Mucosa of descending colon (tissue), 3 donors: Measurements from ENCODE around the gene TEX54. TPM values are rescaled to one million over a fixed set of nuclear protein-coding genes. Genes with fewer than 3 reads are reported as not detected.

Experiments
- ATAC-seq: fragments of 200-7000 bp; cut with Tn5 transposase; one replicate; pipeline ENCODE4 v1.9.1; 2020; ENCODE audit warnings: mild to moderate bottlenecking, moderate library complexity
- DNase-seq, 3 donors: peaks; one replicate each; pipeline ENCODE4 v3.0.0-alpha.2; 2020
- H3K36me3 ChIP-seq: fragments of 200-600 bp; one replicate; pipeline ENCODE4 v1.8.0; 2021; ENCODE audit warnings: low read depth, mild to moderate bottlenecking
- H3K4me1 ChIP-seq: fragments of 200-600 bp; one replicate; pipeline ENCODE4 v1.8.0; 2021; ENCODE audit warnings: low read depth, mild to moderate bottlenecking
- H3K4me3 ChIP-seq: fragments of 200-600 bp; one replicate; pipeline ENCODE4 v1.8.0; 2021; ENCODE audit warnings: mild to moderate bottlenecking
- H3K9me3 ChIP-seq: fragments of 200-600 bp; one replicate; pipeline ENCODE4 v1.8.0; 2021; ENCODE audit warnings: mild to moderate bottlenecking
- CTCF ChIP-seq: fragments of 200-600 bp; IDR thresholded peaks from one replicate; pipeline ENCODE4 v1.8.0; 2022; ENCODE audit warnings: antibody characterized with exemption, mild to moderate bottlenecking
- intact Hi-C, 2 donors: fragments of 100-400 bp; cut with DNase I in 1 of 2; cut with micrococcal nuclease in 1 of 2; formaldehyde crosslinking; loops; one replicate each; pipeline versions ENCODE4 v1.11.0 to v1.11.1; 2022; cut with DNase I, micrococcal nuclease
- microRNA-seq: library from miRNA; unstranded; fragments of <30 nt; microRNA quantifications from one replicate; pipeline ENCODE4, GENCODE V29; 2019
- total RNA-seq, 3 donors: library from RNA; stranded (reverse); fragmentation: NEBNext Ultra II Directional in 2 of 3; extraction: Animal tissue kit (Norgen Biotek cat#: 25700) in 2 of 3; gene quantifications; one replicate each; pipeline versions ENCODE4 v1.2.1 to v1.2.4, GENCODE V29; 2021 to 2023
- donor health status: DM: no; HTN: no; CAD: no; lungs with moderate emphysema.
- donor health status: DM: no; HTN: no; CAD: no.
- donor health status: DM: no; HTN: yes; CAD: no.

TEX54 gene
- total RNA-seq, 3 donors from 2014 or later = not detected

- no peak for ATAC-seq
- TF ChIP-seq CTCF = no peak
- no peaks in the 10 kb centered on the region for H3K9me3 ChIP-seq
- H3K4me3 ChIP-seq = no peak overlapping the region
- H3K4me1 ChIP-seq = peaks cover 38% of the 10 kb centered on the region
- peak in 1 of 3 donors; percentile 28 for DNase-seq
- H3K36me3 ChIP-seq = peaks cover 3% of the 10 kb centered on the region
- intact Hi-C loops = no loop called here
Observed at GRCh38 chr11:62788991-62789390, 43.6 kb downstream of the TEX54 start.

- DNase-seq (peak; percentile 96 to 100 (median 98)), ATAC-seq (peak; percentile 87)
- Histone ChIP-seq H3K4me3 (peak within 1 kb of the TSS; percentile 98), H3K4me1 (peaks cover 35% of the 10 kb centered on the region), H3K36me3 (no peaks in the 10 kb centered on the region), H3K9me3 (no peaks in the 10 kb centered on the region)
- intact Hi-C loops = loop anchor here in 1 of 2 donors (2.0 kb wide), 1 partner anchor 76 kb away; no protein-coding TSS in a partner anchor
- TF ChIP-seq CTCF = peak; percentile 44
Observed at GRCh38 chr11:62787005-62787759, 45.5 kb downstream of the TEX54 start, which contains the start of gene TMEM179B. Gene TMEM179B, plus strand, starts transcription at chr11:62787402. Its CDS starts 30 bp downstream, at chr11:62787432.

DNA sequence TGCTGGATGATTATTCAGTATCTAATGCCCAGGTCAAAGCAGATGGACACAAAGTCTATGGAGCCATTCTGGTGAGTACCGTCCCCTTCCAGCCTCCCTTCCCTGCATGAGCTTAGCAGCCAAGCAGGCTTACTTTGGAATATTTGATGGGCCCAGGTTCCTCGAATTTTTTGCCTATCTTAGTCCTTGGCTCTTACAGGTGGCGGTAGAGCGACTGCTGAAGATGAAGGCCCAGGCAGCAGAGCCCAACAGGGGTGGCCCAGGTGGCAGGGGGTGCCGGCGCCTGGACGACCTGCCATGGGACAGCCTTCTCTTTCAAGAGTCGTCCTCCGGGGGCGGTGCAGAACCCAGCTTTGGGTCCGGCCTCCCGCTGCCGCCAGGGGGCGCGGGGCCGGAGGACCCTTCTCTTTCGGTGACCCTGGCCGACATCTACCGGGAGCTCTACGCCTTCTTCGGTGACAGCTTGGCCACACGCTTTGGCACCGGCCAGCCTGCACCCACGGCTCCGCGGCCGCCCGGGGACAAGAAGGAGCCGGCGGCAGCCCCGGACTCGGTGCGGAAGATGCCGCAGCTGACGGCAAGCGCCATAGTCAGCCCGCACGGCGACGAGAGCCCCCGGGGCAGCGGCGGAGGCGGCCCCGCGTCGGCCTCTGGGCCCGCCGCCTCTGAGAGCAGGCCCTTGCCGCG is 46.2 kb downstream of the TEX54 start:
- H3K9me3 ChIP-seq = no peaks in the 10 kb centered on the region
- ATAC-seq (peak; percentile 84), DNase-seq (peak; percentile 92 to 93 (median 93))
- intact Hi-C loops = loop anchor here in 1 of 2 donors (2.0 kb wide), 1 partner anchor 76 kb away; no protein-coding TSS in a partner anchor
- peaks cover 32% of the 10 kb centered on the region for H3K4me1 ChIP-seq
- peak; percentile 95 for TF ChIP-seq CTCF
- peak overlapping the region; percentile 98 for H3K4me3 ChIP-seq
- no peaks in the 10 kb centered on the region for H3K36me3 ChIP-seq

DNA sequence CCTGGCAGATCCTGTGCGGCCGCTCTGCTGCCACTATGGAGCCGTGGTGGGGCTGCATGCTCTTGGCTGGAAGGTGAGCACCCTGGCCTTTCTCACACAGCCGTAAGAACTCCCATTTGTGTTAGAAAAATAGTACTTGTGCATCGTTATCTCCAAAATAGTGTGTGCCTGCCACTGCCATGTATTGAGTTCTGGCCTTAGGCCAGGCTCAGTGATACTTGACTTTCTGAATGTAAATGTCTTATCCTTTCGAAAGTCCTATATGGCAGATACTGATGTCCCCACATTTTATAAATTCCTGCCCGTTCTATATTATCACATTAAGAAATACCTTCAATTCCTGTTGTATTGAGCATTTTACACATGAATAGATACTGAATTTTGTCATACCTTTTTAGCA is 49.9 kb downstream of the TEX54 start:
- Histone ChIP-seq H3K36me3 (no peaks in the 10 kb centered on the region), H3K9me3 (no peaks in the 10 kb centered on the region), H3K4me3 (no peak overlapping the region), H3K4me1 (peaks cover 9% of the 10 kb centered on the region)
- no peak for DNase-seq
- intact Hi-C loops = no loop called here
- no peak for TF ChIP-seq CTCF
- ATAC-seq = no peak

Small RNA genes within 50 kb of the gene (microRNA-seq; reads per million reads assigned to microRNA genes)
- gene MIR6514 (0.70 reads per million), gene MIR6748 (not detected)

Other genes starting within 250 kb of the TEX54 start
- 10 to 100 TPM; 11.9 to 19.8 (median 13.3) TPM for gene TUT1, start 241.3 kb downstream of the TEX54 start, total RNA-seq
- gene MTA2, start 231.0 kb downstream of the TEX54 start, total RNA-seq = 10 to 100 TPM; 70.7 to 92.1 (median 89.6) TPM
- gene EML3, start 220.1 kb downstream of the TEX54 start, total RNA-seq = 10 to 100 TPM; 54.6 to 57.7 (median 57.7) TPM
- 10 to 100 TPM in 1 of 3 donors, 1 to 10 TPM in 2; 2.7 to 11.9 (median 3.8) TPM for gene ROM1, start 219.6 kb downstream of the TEX54 start, total RNA-seq
- gene B3GAT3, start 210.9 kb downstream of the TEX54 start, total RNA-seq = 10 to 100 TPM; 27.3 to 34.2 (median 29.1) TPM
- 100 to 1,000 TPM; 202 to 232 (median 223) TPM for gene GANAB, start 186.2 kb downstream of the TEX54 start, total RNA-seq
- gene INTS5, start 179.5 kb downstream of the TEX54 start, total RNA-seq = 10 to 100 TPM; 15.4 to 17.6 (median 16.7) TPM
- gene C11orf98, start 167.6 kb downstream of the TEX54 start, total RNA-seq = 10 to 100 TPM; 39.7 to 54.2 (median 53.1) TPM
- gene CSKMT, start 167.5 kb downstream of the TEX54 start, total RNA-seq = 10 to 100 TPM; 11.6 to 18.6 (median 13.3) TPM
- 10 to 100 TPM in 2 of 3 donors, 1 to 10 TPM in 1; 9.0 to 12.1 (median 10.8) TPM for gene UQCC3, start 161.2 kb downstream of the TEX54 start, total RNA-seq
- 10 to 100 TPM in 2 of 3 donors, 1 to 10 TPM in 1; 7.4 to 10.6 (median 10.6) TPM for gene LBHD1, start 160.6 kb downstream of the TEX54 start, total RNA-seq
- gene UBXN1, start 153.8 kb downstream of the TEX54 start, total RNA-seq = 100 to 1,000 TPM in 1 of 3 donors, 10 to 100 TPM in 2; 79.2 to 138 (median 87.3) TPM
- 10 to 100 TPM in 1 of 3 donors, 1 to 10 TPM in 2; 1.2 to 11.5 (median 5.6) TPM for gene LRRN4CL, start 143.3 kb downstream of the TEX54 start, total RNA-seq
- 10 to 100 TPM; 59.0 to 63.4 (median 61.0) TPM for gene BSCL2, start 125.4 kb downstream of the TEX54 start, total RNA-seq
- gene GNG3, start 125.2 kb downstream of the TEX54 start, total RNA-seq = 1 to 10 TPM in 1 of 3 donors, under 1 TPM in 2; 0.35 to 5.2 (median 0.92) TPM
- 10 to 100 TPM; 53.0 to 70.3 (median 58.6) TPM for gene HNRNPUL2, start 105.4 kb downstream of the TEX54 start, total RNA-seq
- gene TTC9C, start 104.4 kb downstream of the TEX54 start, total RNA-seq = 10 to 100 TPM; 27.7 to 31.8 (median 29.3) TPM
- gene ZBTB3, start 78.7 kb downstream of the TEX54 start, total RNA-seq = 10 to 100 TPM; 10.9 to 15.6 (median 13.0) TPM
- gene POLR2G, start 71.3 kb downstream of the TEX54 start, total RNA-seq = 10 to 100 TPM; 39.4 to 49.6 (median 41.5) TPM
- 10 to 100 TPM; 17.0 to 23.5 (median 17.1) TPM for gene TAF6L, start 61.4 kb downstream of the TEX54 start, total RNA-seq
- gene TMEM179B, start 45.4 kb downstream of the TEX54 start, total RNA-seq = 10 to 100 TPM; 39.8 to 62.2 (median 54.0) TPM
- gene TMEM223, start 40.8 kb downstream of the TEX54 start, total RNA-seq = 10 to 100 TPM; 12.8 to 16.6 (median 14.8) TPM
- 100 to 1,000 TPM in 1 of 3 donors, 10 to 100 TPM in 2; 46.7 to 103 (median 55.0) TPM for gene NXF1, start 27.4 kb downstream of the TEX54 start, total RNA-seq
- 10 to 100 TPM; 38.7 to 44.3 (median 41.7) TPM for gene STX5, start 790 bp downstream of the TEX54 start, total RNA-seq
- 10 to 100 TPM; 35.0 to 42.4 (median 38.8) TPM for gene WDR74, start 6.7 kb upstream of the TEX54 start, total RNA-seq
- gene SLC3A2, start 48.1 kb upstream of the TEX54 start, total RNA-seq = 100 to 1,000 TPM; 116 to 127 (median 124) TPM
- 1 to 10 TPM in 1 of 3 donors, under 1 TPM in 2; 0.89 to 1.4 (median 0.96) TPM for gene CHRM1, start 88.5 kb upstream of the TEX54 start, total RNA-seq
- gene SLC22A6, start 152.1 kb upstream of the TEX54 start, total RNA-seq = not detected
- not detected for gene SLC22A8, start 183.0 kb upstream of the TEX54 start, total RNA-seq